IMR-90 (cell line): Measurements from ENCODE around the gene OPHN1. TPM values are rescaled to one million over a fixed set of nuclear protein-coding genes. Genes with fewer than 3 reads are reported as not detected.

ENCODE experiments used
- ATAC-seq: fragments of 200-7000 bp; cut with Tn5 transposase; 2 replicates; pipeline ENCODE4 v1.9.1; 2020; ENCODE audit warnings: low read depth, mild to moderate bottlenecking, moderate library complexity
- BruUV-seq: library from RNA; stranded (reverse); fragments of 400-500 nt; replicated peaks from 2 replicates; lab custom pipeline; 2021; lab: Mats Ljungman, UMichigan
- CTCF ChIA-PET: fragments of 300-600 bp; formaldehyde crosslinking; extraction: SDS; loops from one replicate; lab custom pipeline; 2021; ENCODE audit warnings: antibody characterized with exemption; lab: Yijun Ruan, JAX
- POLR2A ChIA-PET: fragments of 300-600 bp; sonication (Branson Sonifier 250); formaldehyde crosslinking; loops from one replicate; lab custom pipeline; 2022; ENCODE audit warnings: antibody characterized with exemption; ENCODE audit not compliant: unreplicated experiment; lab: Charles Lee
- DNase-seq: peaks from one replicate; pipeline ENCODE4 v3.0.0; 2013
- H2AFZ ChIP-seq: replicated peaks from 2 replicates; pipeline ENCODE3; 2013; ENCODE audit warnings: low read length, mild to moderate bottlenecking; ENCODE audit not compliant: poor library complexity
- H2AK5ac ChIP-seq: 2 replicates; pipeline ENCODE4 v1.6.1; 2013; ENCODE audit warnings: low read depth, low read length, inconsistent platforms
- H2AK9ac ChIP-seq: replicated peaks from 2 replicates; pipeline ENCODE3; 2013; ENCODE audit warnings: mild to moderate bottlenecking, low read depth, low read length, moderate library complexity; ENCODE audit not compliant: poor library complexity
- H2BK120ac ChIP-seq: 2 replicates; pipeline ENCODE4 v1.6.1; 2013; ENCODE audit warnings: low read depth, low read length, inconsistent platforms
- H2BK15ac ChIP-seq: 3 replicates; pipeline ENCODE4 v1.6.1; 2013; ENCODE audit warnings: low read depth, low read length, inconsistent platforms
- H2BK20ac ChIP-seq: 2 replicates; pipeline ENCODE4 v1.6.1; 2013; ENCODE audit warnings: low read depth, mild to moderate bottlenecking, inconsistent platforms, low read length, moderate library complexity
- H2BK5ac ChIP-seq: 2 replicates; pipeline ENCODE4 v1.6.1; 2013; ENCODE audit warnings: mild to moderate bottlenecking, low read depth, low read length, inconsistent platforms; ENCODE audit not compliant: poor library complexity, severe bottlenecking
- H3K14ac ChIP-seq: replicated peaks from 2 replicates; pipeline ENCODE4 v1.6.1; 2013; ENCODE audit warnings: low read depth, low read length, inconsistent platforms
- H3K18ac ChIP-seq: 2 replicates; pipeline ENCODE4 v1.6.1; 2013; ENCODE audit warnings: low read depth, low read length, control low read depth
- H3K23ac ChIP-seq: 2 replicates; pipeline ENCODE4 v1.6.1; 2013; ENCODE audit warnings: low read depth, low read length, inconsistent platforms
- H3K27ac ChIP-seq: 2 replicates; pipeline ENCODE4 v1.5.1; 2013; ENCODE audit warnings: mild to moderate bottlenecking, control low read depth, low read length; ENCODE audit not compliant: insufficient read depth
- H3K27me3 ChIP-seq: 2 replicates; pipeline ENCODE4 v1.6.1; 2013; ENCODE audit warnings: low read length; ENCODE audit not compliant: control insufficient read depth, insufficient read depth
- H3K36me3 ChIP-seq: 2 replicates; pipeline ENCODE4 v1.6.1; 2013; ENCODE audit warnings: low read length, mixed read lengths; ENCODE audit not compliant: control insufficient read depth, insufficient read depth
- H3K4ac ChIP-seq: 2 replicates; pipeline ENCODE4 v1.6.1; 2013; ENCODE audit warnings: low read depth, low read length, inconsistent platforms
- H3K4me1 ChIP-seq: 2 replicates; pipeline ENCODE4 v1.6.1; 2013; ENCODE audit warnings: low read length, mixed read lengths; ENCODE audit not compliant: control insufficient read depth, insufficient read depth
- H3K4me2 ChIP-seq: 2 replicates; pipeline ENCODE4 v1.6.1; 2013; ENCODE audit warnings: low read depth, mild to moderate bottlenecking, control low read depth, low read length, moderate library complexity
- H3K4me3 ChIP-seq: 2 replicates; pipeline ENCODE4 v1.5.1; 2013; ENCODE audit warnings: low read depth, mild to moderate bottlenecking, control low read depth, low read length, moderate library complexity; ENCODE audit not compliant: insufficient read depth
- H3K56ac ChIP-seq: 2 replicates; pipeline ENCODE4 v1.6.1; 2013; ENCODE audit warnings: low read length, inconsistent platforms; ENCODE audit not compliant: insufficient read depth; ENCODE audit errors: extremely low read depth
- H3K79me1 ChIP-seq, 2 experiments: 2 replicates each; pipeline ENCODE4 v1.6.1; 2013; ENCODE audit warnings: low read length in 2 of 2, inconsistent platforms in 1 of 2, low read depth in 1 of 2
- H3K9ac ChIP-seq: 2 replicates; pipeline ENCODE4 v1.6.1; 2013; ENCODE audit warnings: low read depth, low read length, control low read depth
- H3K9me1 ChIP-seq: 2 replicates; pipeline ENCODE4 v1.6.1; 2013; ENCODE audit warnings: low read length, inconsistent platforms; ENCODE audit not compliant: insufficient read depth
- H3K9me3 ChIP-seq: 2 replicates; pipeline ENCODE4 v1.6.1; 2013; ENCODE audit warnings: low read length; ENCODE audit not compliant: control insufficient read depth, insufficient read depth
- H4K20me1 ChIP-seq: 2 replicates; pipeline ENCODE4 v1.6.1; 2013; ENCODE audit warnings: low read length, inconsistent platforms; ENCODE audit not compliant: insufficient read depth
- H4K5ac ChIP-seq: 2 replicates; pipeline ENCODE4 v1.6.1; 2013; ENCODE audit warnings: mild to moderate bottlenecking, low read depth, low read length, control low read depth
- H4K8ac ChIP-seq, 2 experiments: 2 replicates each; pipeline ENCODE4 v1.6.1; 2013; ENCODE audit warnings: low read depth in 2 of 2, low read length in 2 of 2, control low read depth in 1 of 2, inconsistent platforms in 1 of 2
- H4K91ac ChIP-seq: 2 replicates; pipeline ENCODE4 v1.6.1; 2013; ENCODE audit warnings: low read depth, low read length, inconsistent platforms; ENCODE audit not compliant: insufficient read depth
- BHLHE40 ChIP-seq: fragments of 150-350 bp; IDR thresholded peaks from 2 replicates; pipeline ENCODE4 v1.6.1; 2016; ENCODE audit warnings: mild to moderate bottlenecking, low read depth, low read length
- CEBPB ChIP-seq: IDR thresholded peaks from 2 replicates; pipeline ENCODE4 v1.6.1; 2012; ENCODE audit warnings: low read depth, low read length, improper control_type of control experiment
- CHD1 ChIP-seq: IDR thresholded peaks from 2 replicates; pipeline ENCODE4 v1.6.1; 2012; ENCODE audit warnings: low read depth, low read length, improper control_type of control experiment
- CTCF ChIP-seq: conservative IDR thresholded peaks from 2 replicates; pipeline ENCODE4 v1.5.1; 2012; ENCODE audit warnings: mild to moderate bottlenecking, low read depth, low read length, improper control_type of control experiment
- ELK1 ChIP-seq: fragments of 150-350 bp; IDR thresholded peaks from 2 replicates; pipeline ENCODE4 v1.6.1; 2016; ENCODE audit warnings: low read depth, mild to moderate bottlenecking, low read length, moderate library complexity, borderline replicate concordance
- MAFK ChIP-seq: IDR thresholded peaks from 2 replicates; pipeline ENCODE4 v1.6.1; 2012; ENCODE audit warnings: low read depth, low read length, improper control_type of control experiment
- MAZ ChIP-seq: IDR thresholded peaks from 2 replicates; pipeline ENCODE4 v1.6.1; 2012; ENCODE audit warnings: low read depth, mild to moderate bottlenecking, low read length, improper control_type of control experiment, moderate library complexity, borderline replicate concordance
- MXI1 ChIP-seq: IDR thresholded peaks from 2 replicates; pipeline ENCODE4 v1.6.1; 2012; ENCODE audit warnings: low read depth, mild to moderate bottlenecking, low read length, moderate library complexity, borderline replicate concordance
- NFE2L2 ChIP-seq: fragments of 150-350 bp; IDR thresholded peaks from 2 replicates; pipeline ENCODE4 v1.6.1; 2016; ENCODE audit warnings: low read depth, mild to moderate bottlenecking, low read length
- POLR2A ChIP-seq: IDR thresholded peaks from 2 replicates; pipeline ENCODE4 v1.6.1; 2012; ENCODE audit warnings: mild to moderate bottlenecking, low read depth, low read length
- RAD21 ChIP-seq: IDR thresholded peaks from 2 replicates; pipeline ENCODE4 v1.6.1; 2012; ENCODE audit warnings: low read length, improper control_type of control experiment
- RCOR1 ChIP-seq: IDR thresholded peaks from 2 replicates; pipeline ENCODE4 v1.6.1; 2012; ENCODE audit warnings: mild to moderate bottlenecking, low read length, improper control_type of control experiment; ENCODE audit not compliant: insufficient replicate concordance
- SMC3 ChIP-seq: fragments of 150-350 bp; IDR thresholded peaks from 2 replicates; pipeline ENCODE4 v1.6.1; 2016; ENCODE audit warnings: low read depth, mild to moderate bottlenecking, antibody characterized with exemption, low read length, moderate library complexity
- USF2 ChIP-seq: fragments of 150-350 bp; IDR thresholded peaks from 2 replicates; pipeline ENCODE4 v1.6.1; 2017; ENCODE audit warnings: mild to moderate bottlenecking, antibody characterized with exemption, low read length, low read depth
- WGBS, 2 experiments: methylation state at CpG; one replicate each; pipeline versions ENCODE4 v1.1.5 to v1.1.7; 2013; ENCODE audit warnings: missing lambda C conversion rate in 2 of 2; ENCODE audit not compliant: insufficient read length in 1 of 2; ENCODE audit errors: extremely low coverage in 2 of 2; 5-methylcytosine and 5-hydroxymethylcytosine counted together
- dilution Hi-C: fragments of 300-500 bp; cut with HindIII; formaldehyde crosslinking; loops from one replicate; pipeline ENCODE4 v1.14.3; 2018; ENCODE audit warnings: low sequenced_read_pairs; ENCODE audit not compliant: unreplicated experiment
- in situ Hi-C: fragments of 300-500 bp; cut with MboI; formaldehyde crosslinking; loops from 3 replicates; pipeline ENCODE4 v1.14.3; 2019; ENCODE audit warnings: low sequenced_read_pairs, inconsistent platforms, mixed read lengths
- intact Hi-C: fragments of 100-400 bp; cut with micrococcal nuclease; formaldehyde crosslinking; loops from 2 replicates; pipeline ENCODE4 v1.10.0; 2022
- polyA plus RNA-seq, 3 experiments: library from polyadenylated mRNA; depleted of rRNA; stranded (reverse); fragments of >200 nt; gene quantifications; 2 replicates each; pipeline ENCODE4 v1.2.3, GENCODE V29; 2012; ENCODE audit warnings: low replicate concordance in 1 of 3
- total RNA-seq: library from RNA; depleted of rRNA; stranded (reverse); fragments of >200 nt; gene quantifications from 2 replicates; pipeline ENCODE4 v1.2.3, GENCODE V29; 2012

Gene OPHN1
- total and polyA plus RNA-seq, 2 of the 4 experiments (the other 2 are of a cell fraction), result 4.0 to 13.1 TPM

GRCh38 chrX:68203646-68204045 lies 229.6 kb downstream of the OPHN1 start:
- Histone ChIP-seq H3K27ac (no peak overlapping the region), H3K4ac (no peak overlapping the region), H2BK120ac (no peak overlapping the region), H3K27me3 (peaks cover 2% of the 10 kb centered on the region; the same call in 1 of the 2 replicates), H3K9ac (no peak overlapping the region), H2BK20ac (no peak overlapping the region), H3K56ac (no peak overlapping the region), H3K18ac (no peak overlapping the region), H4K91ac (no peak overlapping the region), H3K14ac (no peak overlapping the region), H3K4me3 (no peak overlapping the region), H2AK5ac (no peak overlapping the region), H3K79me1 (no peaks in the 10 kb centered on the region), H2BK5ac (no peak overlapping the region), H3K9me3 (no peaks in the 10 kb centered on the region), H4K8ac (no peak overlapping the region), H3K23ac (no peak overlapping the region), H4K5ac (no peak overlapping the region), H3K4me2 (no peak overlapping the region), H2AK9ac (no peak overlapping the region), H3K4me1 (no peaks in the 10 kb centered on the region), H2BK15ac (no peak overlapping the region), H4K20me1 (no peaks in the 10 kb centered on the region), H3K36me3 (0 out of 2 replicates have a peak, but pooled peaks cover 1% of the 10 kb centered on the region), H3K9me1 (no peaks in the 10 kb centered on the region), H2AFZ (no peak overlapping the region)
- in situ Hi-C loops, result no loop called here
- dilution Hi-C loops, result no loop called here
- no peak for DNase-seq
- TF ChIP-seq BHLHE40, result no peak
- TF ChIP-seq USF2, result no peak
- TF ChIP-seq CTCF, result no peak
- no peak for TF ChIP-seq MXI1
- TF ChIP-seq SMC3, result no peak
- no peak for TF ChIP-seq NFE2L2
- TF ChIP-seq MAZ, result no peak
- TF ChIP-seq POLR2A, result no peak
- no peak for TF ChIP-seq RAD21
- no peak for TF ChIP-seq CEBPB
- TF ChIP-seq MAFK, result no peak
- TF ChIP-seq ELK1, result no peak
- TF ChIP-seq CHD1, result no peak
- TF ChIP-seq RCOR1, result no peak
- ChIA-PET CTCF (interaction anchor here (1.4 kb wide), 1 partner anchor 12 kb away, joined by 3 read pairs; no protein-coding TSS in a partner anchor), POLR2A (no interaction called here)
- BruUV-seq, result no TSS peak
- ATAC-seq, result no peak
- intact Hi-C loops, result no loop called here
- WGBS, 2 experiments, result no CpG with 5 or more reads among the region's 2 CpGs
